ENCODE data around the gene SEMA3E.
A peak's percentile ranks its signal among the peaks of the same experiment; 100 is the strongest.
"Not testable (repeated sequence)": the region's sequence is repeated elsewhere in the genome, so short reads cannot be mapped to it uniquely, and the experiment has no call there.

The SEMA3E gene

DNA sequence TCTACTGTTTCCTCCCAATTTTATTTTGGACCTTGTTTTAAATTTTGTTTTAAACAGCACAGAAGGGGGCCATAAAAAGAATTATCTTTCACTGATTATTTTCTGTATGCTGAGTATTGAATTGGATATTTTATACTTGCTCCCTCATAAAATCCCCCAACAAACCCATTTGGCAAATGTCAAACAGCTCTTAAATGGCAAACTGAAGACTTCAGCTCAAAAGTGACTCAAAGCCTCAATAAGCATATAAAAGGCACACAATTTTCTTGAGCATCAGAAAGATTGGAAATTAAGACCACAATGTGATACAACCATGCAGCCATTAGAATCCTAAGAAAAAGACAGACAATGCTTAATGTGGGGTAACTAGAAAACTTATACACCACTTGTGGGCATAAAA, 199.2 kb downstream of the SEMA3E start:
- DNase-seq = no peak

DNA sequence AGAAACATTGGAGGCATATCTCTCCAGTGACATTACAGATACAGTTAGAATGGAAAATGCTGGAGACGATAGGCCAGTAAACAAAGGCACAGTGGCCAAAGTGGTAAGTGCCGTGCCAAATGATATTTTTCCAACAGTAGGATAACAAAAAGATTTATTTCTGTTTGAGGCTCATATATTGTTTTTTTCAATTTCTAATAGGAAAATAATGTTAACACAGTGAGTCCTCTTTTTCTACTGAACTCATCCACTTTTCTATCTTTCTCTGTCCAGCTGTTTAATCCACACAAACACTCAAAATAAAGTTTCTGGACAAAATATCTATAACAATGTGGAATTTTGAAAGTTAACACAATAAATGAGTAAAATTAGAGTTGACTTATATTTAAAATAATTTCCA, 201.3 kb downstream of the SEMA3E start:
- no peak for DNase-seq

DNA sequence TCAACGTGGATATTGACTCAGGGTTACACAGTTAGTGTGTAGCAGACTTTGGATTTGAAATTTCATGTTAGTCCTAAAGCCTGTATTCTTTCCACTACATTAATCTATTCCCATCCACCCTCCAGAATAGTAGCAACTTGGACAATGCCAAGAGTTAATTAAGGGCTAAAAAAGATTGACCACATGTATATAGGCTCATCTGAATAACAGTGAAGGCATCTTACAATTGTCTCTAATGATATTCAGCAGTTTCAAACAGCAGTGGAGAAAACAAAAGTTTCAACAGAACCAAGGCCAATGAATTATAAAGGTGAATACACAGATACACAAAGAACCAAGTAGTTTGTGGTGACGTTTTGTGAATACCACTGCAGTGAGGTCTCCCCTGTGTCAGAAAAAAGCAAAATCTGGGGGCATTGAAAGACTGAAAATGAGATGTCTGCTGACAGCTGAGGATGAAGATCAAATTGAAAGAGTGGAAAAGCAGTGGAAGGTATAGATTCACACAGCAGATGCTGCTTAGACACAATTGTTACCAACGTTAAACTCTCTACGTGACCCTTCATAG, 202.8 kb downstream of the SEMA3E start:
- DNase-seq = no peak

DNA sequence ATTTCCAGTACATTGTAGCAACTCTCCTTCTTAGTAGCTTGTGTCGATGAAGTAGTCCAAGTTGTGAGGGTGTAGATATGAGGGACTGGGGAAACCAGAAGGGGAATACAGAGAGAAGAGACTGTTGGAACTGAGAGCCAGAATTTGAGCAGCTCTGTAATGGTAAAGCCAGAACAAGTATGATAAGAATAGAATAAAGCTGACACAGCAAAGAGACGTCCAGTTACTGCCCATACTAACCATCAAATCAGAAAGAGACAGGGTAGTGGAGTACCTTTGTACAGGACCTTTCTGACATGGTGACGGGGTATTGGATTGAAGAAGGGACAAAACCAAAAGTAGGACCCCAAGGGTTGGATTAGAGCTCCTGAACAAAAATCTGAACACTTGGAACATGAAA, 206.0 kb downstream of the SEMA3E start:
- no peak for DNase-seq

DNA sequence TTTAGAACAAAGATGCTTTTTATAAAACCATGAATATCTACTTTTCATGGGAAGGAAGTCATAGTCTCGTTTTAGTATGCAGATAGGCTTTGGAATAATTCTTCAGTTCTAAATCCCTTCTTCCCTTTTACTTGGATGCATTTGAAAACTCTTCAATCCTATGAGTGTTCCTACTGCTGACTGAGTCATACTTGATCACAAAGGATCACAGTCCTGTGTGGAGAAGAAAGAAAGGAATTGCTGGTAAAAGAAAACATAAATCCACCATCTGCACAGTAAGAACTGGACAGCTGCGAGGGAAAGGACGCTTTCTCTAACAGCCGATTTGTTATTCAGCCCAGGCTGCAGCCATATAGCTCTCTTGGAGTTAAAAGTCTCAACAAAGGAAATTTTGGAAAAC, 209.9 kb downstream of the SEMA3E start:
- no peak for DNase-seq

DNA sequence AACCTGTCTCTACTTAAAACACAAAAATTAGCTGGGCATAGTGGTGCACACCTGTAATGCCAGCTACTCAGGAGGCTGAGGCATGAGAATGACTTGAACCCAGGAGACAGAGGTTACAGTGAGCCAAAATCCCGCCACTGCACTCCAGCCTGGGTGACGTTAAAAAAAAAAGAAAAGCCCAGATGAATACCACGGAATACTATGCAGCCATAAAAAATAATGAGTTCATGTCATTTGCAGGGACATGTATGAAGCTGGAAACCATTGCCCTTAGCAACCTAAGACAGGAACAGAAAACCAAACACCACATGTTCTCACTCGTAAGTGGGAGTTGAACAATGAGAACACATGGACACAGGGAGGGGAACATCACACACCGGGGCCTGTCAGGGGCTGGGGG, 218.7 kb downstream of the SEMA3E start:
- DNase-seq = not testable (repeated sequence)

DNA sequence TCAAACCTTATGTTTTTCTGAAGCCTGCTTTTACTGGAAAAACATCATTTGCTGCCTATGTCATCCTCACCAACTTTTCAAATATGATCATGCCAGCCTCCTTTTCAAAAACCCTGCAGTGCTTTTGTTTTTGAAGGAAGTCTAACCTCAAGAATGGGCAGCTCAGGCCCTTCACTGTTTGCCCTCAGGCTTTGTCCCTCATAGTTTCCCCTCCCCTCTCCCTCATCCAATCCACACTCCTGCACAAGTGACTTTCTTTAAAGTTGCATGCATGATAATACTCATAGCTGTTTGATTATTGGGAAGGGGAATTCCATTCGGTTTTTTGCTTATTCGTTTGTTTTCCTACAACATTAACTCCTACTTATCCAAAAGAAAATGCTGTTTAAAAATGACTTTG, 219.4 kb downstream of the SEMA3E start:
- no peak for DNase-seq

DNA sequence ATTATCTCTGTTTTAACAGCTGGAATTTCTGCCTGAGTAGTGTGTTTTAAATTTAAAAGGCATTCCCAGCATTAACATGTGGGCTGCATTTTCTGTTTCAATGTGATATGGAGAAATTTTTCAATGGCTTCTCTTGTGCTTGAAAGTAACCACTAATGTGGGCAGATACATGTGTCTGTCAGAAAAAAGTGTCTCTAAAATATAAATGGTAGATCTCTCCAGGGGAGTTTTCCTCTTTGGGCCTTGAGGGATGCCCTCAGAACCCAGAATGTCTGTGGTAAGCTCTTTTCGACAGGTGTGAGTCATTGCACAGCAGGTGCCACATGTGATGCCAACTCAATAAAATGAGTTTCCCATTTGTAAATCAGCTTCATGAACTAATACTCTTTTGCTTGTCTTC, 221.1 kb downstream of the SEMA3E start:
- DNase-seq = peak; percentile 4

DNA sequence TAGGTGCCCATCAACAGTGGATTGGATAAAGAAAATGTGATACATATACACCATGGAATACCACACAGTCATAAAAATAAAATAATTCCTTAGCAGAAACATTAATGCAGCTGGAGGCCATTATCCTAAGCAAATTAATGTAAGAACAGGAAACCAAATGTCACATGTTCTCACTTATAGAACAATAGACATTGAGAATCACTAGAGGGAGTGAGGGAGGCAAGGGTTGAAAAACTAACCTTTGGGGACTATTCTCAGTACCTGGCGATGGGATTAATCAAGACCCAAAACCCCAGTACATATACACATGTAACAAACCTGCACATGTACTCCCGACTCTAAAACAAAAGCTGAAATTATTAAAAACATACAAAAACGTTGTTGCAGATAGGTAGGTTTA, 222.6 kb downstream of the SEMA3E start:
- no peak for DNase-seq

DNA sequence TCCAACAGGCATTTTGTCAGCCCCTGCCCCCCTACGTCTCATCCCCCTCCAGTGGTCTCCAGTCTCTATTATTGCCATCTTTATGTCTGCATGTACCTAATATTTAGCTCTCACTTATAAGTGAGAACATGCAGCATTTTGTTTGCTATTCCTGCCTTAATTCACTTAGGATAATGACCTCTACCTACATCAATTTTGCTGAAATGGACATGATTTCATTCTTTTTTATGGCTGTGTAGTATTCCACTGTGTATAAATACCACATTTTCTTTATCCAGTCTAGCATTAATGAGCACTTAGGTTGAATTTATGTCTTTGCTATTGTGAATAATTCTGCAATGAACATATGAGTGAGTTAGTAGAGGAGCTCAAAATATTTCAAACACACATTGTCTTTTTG, 229.9 kb downstream of the SEMA3E start:
- no peak for DNase-seq

DNA sequence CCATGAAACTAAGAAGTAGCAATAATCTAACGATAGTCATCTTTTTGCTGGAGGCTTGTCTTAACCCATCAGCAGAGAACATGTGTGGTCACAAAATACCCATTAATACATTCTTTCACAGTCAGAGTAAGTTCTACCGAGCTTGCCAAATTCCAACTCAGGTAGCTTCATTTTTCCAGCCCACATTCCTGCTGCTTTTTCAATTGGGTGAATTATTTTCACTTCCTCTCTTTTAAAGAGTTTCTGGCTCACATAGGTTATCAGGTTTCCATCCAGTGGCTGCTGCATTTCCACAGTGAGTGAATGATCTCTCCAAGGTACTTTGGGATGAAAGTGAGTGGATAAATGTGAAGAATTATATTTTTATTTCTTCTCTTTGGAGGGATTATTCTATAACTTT, 233.1 kb downstream of the SEMA3E start:
- no peak for DNase-seq

DNA sequence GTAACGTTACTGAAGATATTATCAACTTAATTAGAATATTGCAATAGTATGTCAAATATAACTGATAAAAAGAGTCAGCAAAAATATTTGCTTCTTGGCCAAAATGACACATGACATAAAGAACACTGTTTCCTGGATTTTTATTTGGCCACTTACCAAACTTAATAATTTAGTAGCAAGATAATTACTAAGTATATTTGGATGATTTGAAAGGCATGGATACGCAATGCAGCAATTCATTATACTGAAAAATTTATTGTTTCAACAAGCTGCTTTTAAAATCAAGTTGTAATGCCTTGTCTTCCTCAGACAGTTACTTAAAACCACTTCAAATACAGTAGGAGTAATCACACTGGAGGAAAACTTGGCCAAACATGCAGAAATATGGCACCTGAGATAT, 234.0 kb downstream of the SEMA3E start:
- no peak for DNase-seq

DNA sequence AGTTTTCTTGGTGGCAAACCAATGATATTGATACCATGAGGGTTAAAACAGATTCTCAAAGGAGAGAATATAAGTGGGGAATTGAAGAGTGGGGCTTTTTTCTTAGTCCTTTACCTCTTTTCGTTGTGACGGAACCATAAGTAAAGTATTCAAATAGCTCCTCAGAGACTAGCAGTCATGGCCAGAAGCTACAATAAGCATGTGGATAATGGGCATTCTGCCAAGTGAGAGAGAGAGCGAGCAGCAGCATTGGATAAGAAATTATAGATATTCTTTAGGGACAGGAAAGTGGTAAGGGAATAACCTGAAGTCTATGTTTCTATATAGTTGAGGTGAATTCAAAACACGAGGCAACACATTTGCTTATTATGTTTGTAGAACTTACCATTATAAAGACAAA, 235.1 kb downstream of the SEMA3E start:
- peak; percentile 35 for DNase-seq

DNA sequence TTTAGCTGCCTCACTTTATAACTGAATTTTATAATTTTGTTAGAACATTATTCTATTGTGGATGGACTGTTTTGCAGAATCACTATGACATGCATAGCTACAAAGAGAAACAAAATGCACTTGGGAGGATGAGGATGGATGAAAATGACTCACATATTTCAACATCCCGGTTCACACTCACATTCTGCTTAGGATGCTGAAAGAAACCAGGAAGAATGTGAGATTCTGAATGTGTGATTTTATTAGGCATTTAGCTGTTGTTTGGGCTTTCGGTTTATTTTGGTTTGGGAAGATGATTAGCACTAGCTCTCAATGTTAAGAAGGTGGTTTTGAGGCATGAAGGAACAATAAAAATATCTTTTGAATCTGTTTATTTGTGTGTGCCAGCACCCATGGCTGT, 235.5 kb downstream of the SEMA3E start:
- DNase-seq = peak; percentile 45

DNA sequence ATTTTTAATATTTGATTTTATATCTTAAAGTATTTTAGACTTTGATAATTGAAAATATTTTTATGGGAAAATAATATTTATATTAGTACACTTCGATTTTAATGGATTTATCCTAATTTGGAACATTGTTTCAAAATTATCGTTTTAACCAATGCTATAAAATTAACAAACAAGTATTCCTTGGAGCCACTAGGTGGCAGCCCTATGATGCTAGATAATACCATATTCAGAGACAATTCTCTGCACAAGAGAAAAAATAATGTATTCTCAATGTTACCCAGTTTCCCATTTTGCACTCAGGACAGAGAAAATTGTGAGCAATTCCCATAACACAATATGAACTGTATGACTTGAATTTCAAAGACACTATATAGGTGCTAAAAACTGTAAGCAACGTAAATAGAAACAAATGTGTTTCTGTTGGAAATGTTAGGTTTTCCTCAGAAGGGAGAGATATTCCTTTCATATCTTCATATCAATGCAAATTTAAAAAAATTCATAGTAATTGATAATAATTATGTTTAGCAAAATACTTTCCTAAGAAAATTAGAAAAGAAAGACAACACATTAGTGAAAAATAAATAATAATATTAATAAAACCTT, 237.8 kb downstream of the SEMA3E start:
- peak; percentile 57 for DNase-seq

DNA sequence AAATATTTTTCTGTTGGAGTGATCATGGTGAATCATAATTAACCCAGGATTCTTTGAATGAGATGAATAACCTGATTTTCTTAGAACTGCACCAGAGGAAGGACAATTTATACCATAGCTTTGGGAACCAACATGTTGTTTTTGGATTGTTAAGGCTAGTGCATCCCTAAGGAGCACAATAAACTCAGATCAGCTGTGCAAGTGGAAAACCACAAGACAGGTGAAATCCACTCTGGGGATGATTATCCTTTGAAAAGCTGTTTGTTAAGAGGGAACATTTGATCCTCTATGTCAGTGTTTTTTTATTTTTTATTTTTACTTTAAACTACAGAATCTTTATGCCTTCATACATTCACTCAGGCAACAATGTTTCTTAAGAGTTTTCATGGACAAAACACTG, 254.2 kb downstream of the SEMA3E start:
- DNase-seq = no peak

DNA sequence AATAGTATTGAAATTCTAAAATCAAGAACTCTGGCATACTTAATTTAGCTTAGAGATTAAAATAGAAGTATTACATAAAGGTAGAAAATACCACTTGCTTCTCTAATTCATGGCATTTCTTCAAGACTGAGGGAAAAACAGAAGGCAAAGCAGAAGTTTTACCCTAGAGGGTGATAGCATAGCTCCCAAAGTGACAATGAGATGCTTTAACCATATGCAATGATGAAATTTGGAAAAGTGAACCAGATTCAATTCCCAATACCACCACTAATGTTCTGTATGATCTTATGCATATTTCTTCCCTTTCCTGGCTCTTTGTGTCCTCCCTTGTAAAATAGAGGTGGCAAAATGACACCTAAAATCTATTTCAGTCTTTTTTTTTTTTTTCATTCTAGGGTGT, 260.5 kb downstream of the SEMA3E start:
- no peak for DNase-seq

DNA sequence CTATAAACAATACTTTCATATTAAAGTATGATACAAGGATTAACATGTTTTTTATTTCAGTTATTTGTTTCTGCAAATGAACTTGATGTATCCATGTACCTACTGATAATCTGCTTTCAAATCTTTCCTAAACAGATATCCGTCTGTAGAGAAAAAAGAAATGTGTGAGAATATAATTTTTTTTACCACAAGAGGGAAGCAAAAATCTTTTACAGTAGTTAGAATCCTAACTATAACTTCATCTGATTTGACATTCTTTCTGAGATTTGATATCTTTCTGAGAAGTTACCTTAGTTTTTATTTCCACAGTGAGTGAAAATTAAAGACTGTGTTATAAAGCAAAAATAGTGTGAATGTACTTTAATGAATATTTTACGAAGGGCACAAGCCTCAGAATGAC, 282.3 kb downstream of the SEMA3E start:
- DNase-seq = no peak

DNA sequence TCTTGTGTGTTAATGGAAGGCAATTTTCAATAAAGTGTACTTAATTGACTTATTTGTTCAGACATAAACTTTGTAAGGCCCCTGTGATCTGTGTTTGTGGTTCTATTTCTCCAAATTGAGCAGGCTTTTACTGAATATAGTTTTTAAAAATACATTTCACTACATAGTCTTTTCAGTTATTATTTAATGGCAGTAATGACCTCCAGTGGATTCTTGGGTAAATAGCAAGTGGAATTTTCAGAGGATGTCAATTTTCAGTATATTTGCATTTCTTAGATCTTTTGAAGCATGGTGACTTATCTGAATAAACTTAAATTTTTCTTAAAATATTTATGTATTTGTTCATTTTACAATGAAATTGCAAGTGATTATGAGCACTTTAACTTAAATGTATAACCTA, 283.2 kb downstream of the SEMA3E start:
- peak; percentile 5 for DNase-seq

DNA sequence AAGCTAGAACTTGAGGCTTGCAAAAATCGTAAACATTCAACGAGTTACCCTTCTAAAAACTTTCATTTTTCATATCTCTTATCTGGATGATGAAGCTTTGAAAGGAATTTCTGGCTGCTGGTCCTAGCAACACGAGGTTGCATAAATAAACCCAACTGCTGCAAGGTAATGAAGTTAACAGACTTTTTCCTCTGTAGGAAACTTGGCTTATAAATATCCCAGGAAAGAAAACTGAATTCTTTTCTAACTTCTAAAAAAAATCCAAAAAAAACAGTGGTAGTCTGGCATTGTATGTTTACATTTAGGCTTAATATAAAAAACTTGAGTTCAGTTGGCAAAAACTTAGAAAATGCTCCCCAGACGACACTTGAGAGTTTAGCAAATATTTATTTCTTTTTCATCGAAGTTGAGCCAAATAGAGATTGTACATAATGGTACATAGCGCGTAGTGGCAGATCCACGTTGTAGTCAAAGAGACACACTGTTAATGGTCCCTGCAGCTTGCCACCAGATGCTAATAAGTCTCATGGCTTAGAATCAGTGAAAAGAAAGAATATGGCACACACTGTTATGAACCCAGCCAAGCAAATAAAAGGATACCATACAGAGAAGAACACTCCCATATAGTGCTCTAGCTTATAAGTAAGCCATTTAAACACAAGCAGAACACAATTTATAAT, 285.9 kb downstream of the SEMA3E start:
- DNase-seq = no peak

DNA sequence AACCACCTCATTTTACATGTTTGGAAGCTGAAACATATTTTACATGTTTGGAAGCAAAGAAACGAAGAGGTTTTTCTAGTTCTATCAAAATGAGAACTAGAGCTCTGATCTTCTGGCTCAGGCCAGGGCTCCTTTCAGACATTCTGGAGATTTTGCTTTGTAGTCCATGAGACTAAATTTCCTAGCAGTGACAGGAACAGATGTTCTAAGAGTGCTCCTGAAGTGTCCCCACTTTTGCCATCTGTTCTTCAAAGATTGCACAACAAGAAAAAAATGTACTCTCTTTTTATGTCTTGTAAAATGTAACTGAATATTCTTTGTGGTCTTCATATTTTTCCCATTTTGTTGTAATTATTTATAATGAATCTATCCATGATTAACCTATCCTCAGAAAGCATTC, 289.8 kb downstream of the SEMA3E start:
- no peak for DNase-seq

DNA sequence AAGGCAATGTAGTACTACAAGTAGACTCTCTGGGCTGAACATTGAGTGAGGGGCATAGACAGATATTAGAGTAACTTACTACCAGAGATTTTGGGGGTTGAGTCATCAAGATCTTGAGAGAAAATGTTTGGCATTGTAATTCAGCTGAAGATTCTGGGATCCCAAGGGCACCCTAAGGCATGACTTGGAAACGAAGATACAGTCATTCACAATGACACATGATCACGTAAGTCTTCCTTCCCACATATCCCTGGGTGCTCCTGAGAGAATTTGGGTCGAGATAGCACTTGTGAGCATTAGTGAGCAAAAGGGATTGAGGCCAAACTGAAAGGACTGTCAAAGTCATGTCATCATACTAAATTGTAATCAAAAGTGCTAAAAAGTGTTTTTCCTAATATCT, 293.8 kb downstream of the SEMA3E start:
- DNase-seq = peak; percentile 2

DNA sequence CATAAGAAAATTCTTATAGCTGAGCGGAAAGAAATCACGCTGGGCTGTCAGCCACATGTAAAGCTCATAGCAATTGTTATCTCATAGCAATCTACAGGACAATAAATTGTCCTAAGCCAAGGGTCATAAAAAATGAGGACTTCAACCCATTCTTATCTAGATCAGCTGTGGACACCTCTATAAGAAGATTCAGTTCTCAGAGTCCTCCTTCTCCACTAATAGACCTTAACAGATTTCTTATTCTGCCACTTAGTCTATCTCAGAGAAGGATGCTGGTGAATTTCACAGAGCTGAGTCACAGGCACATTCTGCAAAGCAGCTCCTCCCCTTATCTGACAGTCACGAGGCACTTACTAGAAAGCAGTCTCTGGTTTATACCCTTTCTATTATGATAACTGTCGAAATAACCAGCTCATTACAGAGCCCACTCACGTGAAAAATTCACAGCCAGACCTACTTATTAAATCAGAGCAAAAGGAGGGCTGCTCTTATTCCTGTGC, 300.9 kb downstream of the SEMA3E start:
- DNase-seq = peak; percentile 66

DNA sequence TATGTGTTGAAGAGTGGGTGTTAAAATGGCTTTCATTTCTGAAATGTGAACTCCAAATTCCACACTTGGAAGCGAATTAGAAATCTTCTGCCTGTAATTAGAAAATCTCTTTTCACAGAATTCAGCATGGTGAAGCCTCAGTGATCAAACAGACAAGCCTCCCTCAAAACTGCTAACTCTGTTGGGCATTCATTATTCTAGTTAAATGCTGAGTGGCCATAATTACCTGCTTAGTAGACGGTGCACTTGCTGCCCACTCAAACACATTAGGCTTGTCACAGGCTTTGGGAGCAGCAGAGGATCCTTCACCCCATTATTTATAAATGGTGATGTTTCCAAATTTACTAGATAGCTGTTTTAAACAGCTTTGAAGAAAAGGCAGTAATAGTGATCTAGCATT, 309.0 kb downstream of the SEMA3E start:
- DNase-seq = no peak
